ENCODE measurements around the gene SCT. TPM values are rescaled to one million over a fixed set of nuclear protein-coding genes. Genes with fewer than 3 reads are reported as not detected.

SCT gene
- total RNA-seq, 4 donors from 2014 or later, result 12.6 TPM; not detected in 3

GRCh38 chr11:606245-606644, 20.7 kb downstream of the SCT start:
- Histone ChIP-seq H3K36me3 (peaks cover 0 to 100% (median 5%) of the 10 kb centered on the region in 3 donors), H3K9me3 (no peaks in the 10 kb centered on the region)

GRCh38 chr11:605286-606129, 21.5 kb downstream of the SCT start:
- H3K9me3 ChIP-seq, result no peaks in the 10 kb centered on the region
- no peak overlapping the region for H3K4me3 ChIP-seq
- peaks cover 0 to 100% (median 5%) of the 10 kb centered on the region in 3 donors for H3K36me3 ChIP-seq
- H3K27me3 ChIP-seq, result no peaks in the 10 kb centered on the region
- H3K4me1 ChIP-seq, result no peaks in the 10 kb centered on the region
- no peak for DNase-seq
- H3K27ac ChIP-seq, result no peak overlapping the region
- TF ChIP-seq, protein P1, sequence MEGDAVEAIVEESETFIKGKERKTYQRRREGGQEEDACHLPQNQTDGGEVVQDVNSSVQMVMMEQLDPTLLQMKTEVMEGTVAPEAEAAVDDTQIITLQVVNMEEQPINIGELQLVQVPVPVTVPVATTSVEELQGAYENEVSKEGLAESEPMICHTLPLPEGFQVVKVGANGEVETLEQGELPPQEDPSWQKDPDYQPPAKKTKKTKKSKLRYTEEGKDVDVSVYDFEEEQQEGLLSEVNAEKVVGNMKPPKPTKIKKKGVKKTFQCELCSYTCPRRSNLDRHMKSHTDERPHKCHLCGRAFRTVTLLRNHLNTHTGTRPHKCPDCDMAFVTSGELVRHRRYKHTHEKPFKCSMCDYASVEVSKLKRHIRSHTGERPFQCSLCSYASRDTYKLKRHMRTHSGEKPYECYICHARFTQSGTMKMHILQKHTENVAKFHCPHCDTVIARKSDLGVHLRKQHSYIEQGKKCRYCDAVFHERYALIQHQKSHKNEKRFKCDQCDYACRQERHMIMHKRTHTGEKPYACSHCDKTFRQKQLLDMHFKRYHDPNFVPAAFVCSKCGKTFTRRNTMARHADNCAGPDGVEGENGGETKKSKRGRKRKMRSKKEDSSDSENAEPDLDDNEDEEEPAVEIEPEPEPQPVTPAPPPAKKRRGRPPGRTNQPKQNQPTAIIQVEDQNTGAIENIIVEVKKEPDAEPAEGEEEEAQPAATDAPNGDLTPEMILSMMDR (IDR thresholded peaks at IDR 0.05), result no peak
- TF ChIP-seq POLR2A (IDR thresholded peaks at IDR 0.05), result no peak

More at GRCh38 chr11:606245-606644, 20.7 kb downstream of the SCT start:
- H3K4me1 ChIP-seq, result peaks cover 0 to 3% (median 0%) of the 10 kb centered on the region in 4 donors
- DNase-seq, result no peak
- no peak overlapping the region for H3K4me3 ChIP-seq
- TF ChIP-seq POLR2A (IDR thresholded peaks at IDR 0.05), result no peak
- TF ChIP-seq, protein P1 (IDR thresholded peaks at IDR 0.05), result no peak
- no peaks in the 10 kb centered on the region for H3K27me3 ChIP-seq
- H3K27ac ChIP-seq, result no peak overlapping the region

GRCh38 chr11:603154-603553, 23.8 kb downstream of the SCT start:
- Histone ChIP-seq H3K36me3 (peaks cover 0 to 100% (median 5%) of the 10 kb centered on the region in 3 donors), H3K4me1 (no peaks in the 10 kb centered on the region), H3K9me3 (no peaks in the 10 kb centered on the region), H3K27ac (no peak overlapping the region), H3K4me3 (no peak overlapping the region), H3K27me3 (no peaks in the 10 kb centered on the region)
- DNase-seq, result no peak
- TF ChIP-seq POLR2A (IDR thresholded peaks at IDR 0.05), result no peak
- TF ChIP-seq, protein P1 (IDR thresholded peaks at IDR 0.05), result no peak

DNA sequence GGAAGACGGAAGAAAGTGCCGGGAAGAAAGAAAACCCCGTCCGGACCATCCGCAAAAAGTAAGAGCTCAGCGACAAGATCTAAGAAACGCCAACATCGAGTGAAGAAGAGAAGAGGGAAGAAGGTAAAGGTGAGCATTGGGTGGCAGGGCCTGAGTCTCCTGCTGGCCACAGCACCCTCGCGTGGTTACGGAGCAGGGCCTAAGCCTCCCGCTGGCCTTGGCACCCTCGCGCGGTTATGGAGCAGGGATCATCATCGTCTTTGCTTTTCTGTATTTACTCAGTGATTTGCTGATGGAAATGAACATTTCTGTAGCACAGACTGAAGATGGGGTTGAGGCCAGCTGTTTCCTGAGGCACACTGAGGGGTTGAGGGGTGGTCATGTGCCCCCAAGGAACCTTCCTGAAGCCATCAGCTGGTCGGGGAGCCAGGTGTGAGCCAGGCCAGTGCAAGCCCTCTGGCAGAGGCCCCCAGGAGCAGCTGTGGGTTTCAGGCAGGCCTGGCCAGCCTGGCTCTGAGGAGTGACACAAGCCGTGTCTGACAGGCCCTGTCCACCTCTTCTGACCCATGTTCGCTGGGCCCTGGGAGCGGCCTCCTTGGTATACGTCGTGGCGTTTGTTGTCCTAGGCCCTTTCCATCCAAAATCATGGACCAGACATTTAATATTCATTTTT, 25.3 kb downstream of the SCT start:
- H3K36me3 ChIP-seq, result peaks cover 0 to 100% (median 5%) of the 10 kb centered on the region in 3 donors
- H3K9me3 ChIP-seq, result no peaks in the 10 kb centered on the region
- no peak for DNase-seq
- no peak overlapping the region for H3K4me3 ChIP-seq
- TF ChIP-seq POLR2A (IDR thresholded peaks at IDR 0.05), result no peak
- TF ChIP-seq, protein P1 (IDR thresholded peaks at IDR 0.05), result no peak
- no peaks in the 10 kb centered on the region for H3K4me1 ChIP-seq
- no peak overlapping the region for H3K27ac ChIP-seq
- H3K27me3 ChIP-seq, result no peaks in the 10 kb centered on the region

DNA sequence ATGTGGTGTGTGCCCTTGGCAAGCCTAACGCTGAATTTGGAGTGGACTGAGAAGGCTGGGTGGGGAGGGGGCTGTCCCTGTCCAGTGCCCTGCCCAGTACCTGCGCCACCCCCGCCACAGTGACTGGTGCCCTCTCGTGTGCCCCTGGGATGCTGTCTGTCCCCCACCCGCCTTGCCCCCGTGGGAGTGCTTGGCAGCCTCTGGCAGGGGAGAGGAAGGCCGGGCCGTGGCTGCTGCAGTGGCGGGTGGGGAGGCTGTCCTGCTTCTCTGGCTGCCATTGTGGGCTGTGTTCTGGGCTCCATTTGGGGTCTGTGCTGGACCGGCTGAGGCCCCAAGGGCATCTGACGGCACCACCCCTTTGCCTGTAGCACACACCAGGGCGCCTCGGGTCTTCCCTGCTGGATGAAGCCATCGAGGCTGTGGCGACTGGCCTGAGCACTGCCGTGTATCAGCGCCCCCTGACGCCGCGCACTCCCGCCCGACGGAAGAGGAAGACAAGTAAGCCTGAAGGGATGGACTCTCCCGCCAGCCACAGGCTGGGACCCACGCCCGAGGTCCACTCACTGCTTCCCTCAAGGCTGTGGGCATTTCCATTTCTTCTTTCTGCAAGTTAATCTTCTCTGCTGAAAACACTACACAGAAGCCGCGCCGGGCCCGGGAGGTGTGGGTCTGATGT, 28.8 kb downstream of the SCT start:
- no peaks in the 10 kb centered on the region for H3K9me3 ChIP-seq
- H3K4me3 ChIP-seq, result no peak overlapping the region
- no peak for TF ChIP-seq POLR2A (IDR thresholded peaks at IDR 0.05)
- TF ChIP-seq, protein P1 (IDR thresholded peaks at IDR 0.05), result no peak
- no peak overlapping the region for H3K27ac ChIP-seq
- no peaks in the 10 kb centered on the region for H3K27me3 ChIP-seq
- peaks cover 0 to 99% (median 0%) of the 10 kb centered on the region in 3 donors for H3K36me3 ChIP-seq
- no peaks in the 10 kb centered on the region for H3K4me1 ChIP-seq
- DNase-seq, result no peak

All from Peyer's patch (tissue), 4 donors.